GM13976 (cell line): ENCODE data around the gene KCNMA1.

Experiments used
- DNase-seq: peaks from one replicate; pipeline ENCODE4 v3.0.0; 2012; ENCODE audit warnings: low spot score
- CTCF ChIP-seq: IDR thresholded peaks from 2 replicates; pipeline ENCODE4 v1.5.1; 2012; ENCODE audit warnings: borderline replicate concordance, mild to moderate bottlenecking; ENCODE audit not compliant: insufficient read depth; ENCODE audit errors: extremely low read depth, missing control alignments, control extremely low read depth
- in situ Hi-C: fragments of 300-500 bp; cut with MboI; formaldehyde crosslinking; loops from one replicate; pipeline ENCODE4 v1.12.0; 2022; ENCODE audit warnings: low sequenced_read_pairs, mixed read lengths, inconsistent platforms; ENCODE audit not compliant: unreplicated experiment

KCNMA1 gene

DNA sequence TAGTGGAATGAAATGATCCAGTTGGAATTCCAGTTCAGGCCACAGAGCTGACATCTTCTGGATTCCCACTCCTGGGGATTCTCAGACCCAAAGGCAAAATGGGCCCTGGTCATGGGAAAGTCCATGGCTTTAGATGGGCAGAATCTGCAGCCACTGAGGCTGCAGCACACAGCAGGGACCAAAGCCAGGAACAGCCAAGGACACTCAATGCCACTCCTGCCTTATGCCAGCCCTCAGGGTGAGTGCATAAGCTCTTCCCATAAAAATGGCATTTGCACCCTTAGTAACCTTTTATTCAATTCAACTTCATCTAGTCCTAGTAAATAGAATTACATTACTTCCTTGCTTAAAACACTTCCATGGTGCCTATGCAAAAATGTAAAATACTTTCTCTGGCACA is 274.4 kb downstream of the KCNMA1 start:
- no peak for TF ChIP-seq CTCF
- in situ Hi-C loops, result no loop called here
- DNase-seq, result no peak

DNA sequence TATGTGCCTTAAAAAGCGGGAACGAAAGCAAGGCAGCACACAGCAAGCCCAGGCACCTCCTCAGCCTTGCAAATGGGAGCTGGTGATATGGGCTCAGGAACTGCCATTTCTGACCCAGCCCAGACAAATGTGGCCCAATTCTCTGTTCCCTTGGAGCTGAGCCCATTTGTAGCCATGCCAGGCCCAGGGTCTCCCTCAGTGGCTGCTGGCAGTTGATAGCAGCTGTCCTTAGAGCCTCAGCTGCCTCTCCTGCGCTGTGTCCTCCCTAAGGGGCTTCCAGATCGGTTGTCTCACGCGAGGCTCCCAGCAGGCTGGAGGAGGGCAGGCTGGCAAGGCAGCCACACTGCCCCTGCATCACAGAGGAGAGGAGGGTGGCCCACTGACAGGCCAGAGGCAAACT is 275.8 kb downstream of the KCNMA1 start:
- no peak for TF ChIP-seq CTCF
- in situ Hi-C loops, result no loop called here
- no peak for DNase-seq

DNA sequence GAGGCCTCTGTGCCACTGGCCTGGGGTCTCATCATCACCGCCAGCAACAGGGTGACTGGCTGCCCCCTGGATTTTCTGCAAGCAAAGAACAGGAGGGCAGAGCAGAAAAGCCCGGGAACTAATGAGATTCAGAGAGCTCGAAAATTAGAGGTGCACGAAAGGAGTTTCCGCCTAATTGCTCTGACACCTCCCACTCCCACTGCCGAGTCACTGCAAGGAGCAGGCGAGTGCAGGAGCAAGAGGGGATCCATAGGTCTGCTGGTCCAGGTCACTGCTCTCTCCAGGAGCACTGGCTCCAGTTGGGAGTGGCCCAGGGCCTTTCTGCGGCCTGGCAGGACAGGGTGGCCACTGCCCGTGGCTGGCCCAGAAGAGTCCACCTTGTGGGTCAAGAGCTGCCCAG is 276.2 kb downstream of the KCNMA1 start:
- in situ Hi-C loops, result no loop called here
- no peak for TF ChIP-seq CTCF

DNA sequence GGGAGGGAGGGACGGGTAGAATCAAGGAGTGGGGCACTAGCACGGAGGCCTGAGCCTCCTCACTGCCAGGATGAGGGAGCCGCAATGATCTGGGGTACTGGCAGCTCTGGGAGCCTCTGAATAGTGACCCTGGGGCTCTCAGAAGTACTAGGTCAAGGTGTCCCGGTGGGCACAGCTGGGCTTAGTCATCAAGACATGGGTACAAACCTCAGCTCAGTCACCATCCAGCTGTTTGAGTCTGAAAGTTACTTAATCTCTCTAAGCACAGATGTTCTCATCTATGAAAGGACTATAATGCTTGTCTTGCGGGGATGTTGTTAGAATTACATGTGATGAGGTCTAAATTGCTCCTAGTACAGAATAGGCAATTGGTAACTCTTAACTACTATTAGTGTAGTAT is 276.8 kb downstream of the KCNMA1 start:
- TF ChIP-seq CTCF, result no peak
- no peak for DNase-seq
- in situ Hi-C loops, result no loop called here

More for the DNA sequence above, 276.2 kb downstream of the KCNMA1 start:
- DNase-seq, result no peak

DNA sequence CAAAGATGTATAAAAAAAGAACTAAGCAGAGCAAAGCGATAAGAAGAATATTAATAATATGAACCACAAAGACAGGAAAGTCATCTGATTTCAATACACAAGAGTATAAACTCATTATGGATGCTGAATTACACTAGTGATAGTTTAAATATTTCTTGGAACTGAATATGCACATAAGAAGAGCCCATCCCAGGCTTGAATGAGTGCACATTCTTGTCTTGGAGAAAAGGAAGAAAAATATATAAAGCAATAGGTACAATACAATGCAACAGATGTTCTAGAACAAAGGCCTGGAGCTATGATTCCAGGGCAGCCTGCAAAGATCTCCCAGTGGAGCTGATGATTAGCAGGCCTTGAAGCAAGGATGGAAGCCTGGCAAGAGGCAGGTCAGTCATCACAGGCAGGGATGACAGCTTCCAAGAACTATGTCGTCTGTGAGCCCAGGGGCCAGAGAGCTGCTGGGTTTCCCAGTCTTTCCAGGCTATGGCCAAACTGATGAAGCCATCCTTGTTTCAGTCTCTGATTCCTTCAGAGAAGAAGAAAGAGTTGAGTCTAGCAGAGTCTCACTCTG is 277.6 kb downstream of the KCNMA1 start:
- no peak for TF ChIP-seq CTCF
- no peak for DNase-seq

DNA sequence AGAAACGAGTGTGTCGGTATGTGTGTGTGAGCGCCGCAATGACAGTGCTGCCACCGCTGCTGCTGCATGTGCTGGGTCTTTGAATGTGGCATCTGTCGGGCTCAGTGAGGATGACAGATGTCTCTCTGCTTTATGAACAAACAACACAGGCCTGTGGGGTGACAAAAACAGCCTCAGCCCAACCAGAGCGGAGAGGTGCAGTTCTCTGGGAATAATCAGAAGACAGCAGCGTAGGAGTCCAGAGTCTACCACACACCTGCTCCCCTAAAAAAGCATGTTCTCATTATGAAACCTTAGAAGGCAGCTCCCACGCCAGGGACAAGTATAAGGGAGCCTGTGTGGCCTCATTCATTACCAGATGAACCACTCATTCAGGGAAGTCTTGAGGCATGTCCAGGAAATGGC is 278.3 kb downstream of the KCNMA1 start:
- no peak for TF ChIP-seq CTCF
- in situ Hi-C loops, result no loop called here

More for the DNA sequence above, 277.6 kb downstream of the KCNMA1 start:
- in situ Hi-C loops, result no loop called here

More for the DNA sequence above, 278.3 kb downstream of the KCNMA1 start:
- no peak for DNase-seq
